COR-L47 (cell line): ENCODE measurements around the gene LIPI.

ENCODE experiments used
- DNase-seq: peaks from one replicate; lab custom pipeline; 2025; lab: John Stamatoyannopoulos, UW

LIPI gene

GRCh38 chr21:14210738-14211137 lies at the start of gene LIPI:
Gene LIPI, minus strand, starts transcription at chr21:14210955. Its CDS starts 110 bp downstream, at chr21:14210845.
- no peak for DNase-seq

GRCh38 chr21:14260174-14260764 lies 49.5 kb upstream of the LIPI start:
- no peak for DNase-seq

GRCh38 chr21:14259747-14260146 lies 49.0 kb upstream of the LIPI start:
- peak; percentile 25 for DNase-seq

GRCh38 chr21:14251336-14251735 lies 40.6 kb upstream of the LIPI start:
- DNase-seq = no peak

GRCh38 chr21:14245711-14246110 lies 35.0 kb upstream of the LIPI start:
- DNase-seq = no peak

- DNase-seq = no peak
Observed at GRCh38 chr21:14244911-14245310, 34.2 kb upstream of the LIPI start.

GRCh38 chr21:14243874-14244273 lies 33.1 kb upstream of the LIPI start:
- DNase-seq = no peak

GRCh38 chr21:14243461-14243860 lies 32.7 kb upstream of the LIPI start:
- no peak for DNase-seq

- DNase-seq = no peak
Observed at GRCh38 chr21:14241297-14241696, 30.5 kb upstream of the LIPI start.

- DNase-seq = no peak
Observed at GRCh38 chr21:14239281-14239680, 28.5 kb upstream of the LIPI start.

- no peak for DNase-seq
Observed at GRCh38 chr21:14236180-14236579, 25.4 kb upstream of the LIPI start.

GRCh38 chr21:14235101-14235500 lies 24.3 kb upstream of the LIPI start:
- no peak for DNase-seq

GRCh38 chr21:14229399-14229798 lies 18.6 kb upstream of the LIPI start:
- DNase-seq = no peak

GRCh38 chr21:14223365-14223764 lies 12.6 kb upstream of the LIPI start:
- DNase-seq = no peak

GRCh38 chr21:14215971-14216641 lies 5.4 kb upstream of the LIPI start, which contains the start of gene RBM11:
Gene RBM11, plus strand, starts transcription at chr21:14216157. Its CDS starts 30 bp downstream, at chr21:14216187.
- peak; percentile 40 for DNase-seq

- no peak for DNase-seq
Observed at GRCh38 chr21:14213164-14213563, 2.4 kb upstream of the LIPI start.

GRCh38 chr21:14206222-14206621 lies 4.5 kb downstream of the LIPI start:
- no peak for DNase-seq

GRCh38 chr21:14166463-14167223 lies 44.1 kb downstream of the LIPI start:
- peak; percentile 27 for DNase-seq

- DNase-seq = no peak
Observed at GRCh38 chr21:14143999-14144398, 66.8 kb downstream of the LIPI start.

GRCh38 chr21:14124266-14124665 lies 86.5 kb downstream of the LIPI start:
- DNase-seq = no peak

- no peak for DNase-seq
Observed at GRCh38 chr21:14121719-14122118, 89.0 kb downstream of the LIPI start.

GRCh38 chr21:14120091-14120734 lies 90.5 kb downstream of the LIPI start:
- peak; percentile 31 for DNase-seq

- no peak for DNase-seq
Observed at GRCh38 chr21:14119038-14119437, 91.7 kb downstream of the LIPI start.
